GM12878 (cell line): ENCODE data around the gene TPO. TPM values are rescaled to one million over a fixed set of nuclear protein-coding genes. Genes with fewer than 3 reads are reported as not detected.

Source experiments
- ATAC-seq: fragments of 200-7000 bp; cut with Tn5 transposase; 3 replicates; pipeline ENCODE4 v1.9.1; 2020; ENCODE audit warnings: mild to moderate bottlenecking, moderate library complexity
- BruUV-seq: library from RNA; stranded (reverse); fragments of 400-500 nt; replicated peaks from 2 replicates; lab custom pipeline; 2021; lab: Mats Ljungman, UMichigan
- CTCF ChIA-PET: fragments of 300-600 bp; sonication (Branson Sonifier 250); formaldehyde crosslinking; extraction: SDS; loops from one replicate; lab custom pipeline; 2021; ENCODE audit warnings: inconsistent platforms; lab: Yijun Ruan, JAX
- POLR2A ChIA-PET: fragments of 350-600 bp; formaldehyde crosslinking; extraction: SDS; loops from one replicate; lab custom pipeline; 2021; ENCODE audit warnings: inconsistent platforms; lab: Charles Lee
- RAD21 ChIA-PET: fragments of 300-600 bp; sonication (Branson Sonifier 250); formaldehyde crosslinking; loops from one replicate; lab custom pipeline; 2023; ENCODE audit warnings: antibody characterized with exemption; ENCODE audit not compliant: unreplicated experiment; lab: Charles Lee
- SMC1A ChIA-PET: fragments of 300-600 bp; sonication (Branson Sonifier 250); formaldehyde crosslinking; loops from one replicate; lab custom pipeline; 2023; ENCODE audit not compliant: unreplicated experiment, uncharacterized antibody; lab: Charles Lee
- DNase-seq: peaks from one replicate; pipeline ENCODE4 v3.0.0-alpha.2; 2011; ENCODE audit warnings: low read depth, low spot score
- FAIRE-seq: peaks from 3 replicates; lab custom pipeline; 2011; peaks lifted over from hg19 to GRCh38; lab: Jason Lieb, UNC
- H2AFZ ChIP-seq: 2 replicates; pipeline ENCODE4 v1.6.0; 2011; ENCODE audit warnings: low read depth, low read length, control low read depth; ENCODE audit not compliant: control insufficient read depth
- H3K27ac ChIP-seq: 2 replicates; pipeline ENCODE4 v1.5.1; 2011; ENCODE audit warnings: control low read depth; ENCODE audit not compliant: control insufficient read depth, insufficient read depth
- H3K27me3 ChIP-seq, 2 experiments: replicated peaks in 1 of 2; 2 replicates each; pipeline versions ENCODE4 v1.6.0 to v1.6.1; 2011; ENCODE audit warnings: low read length in 1 of 2; ENCODE audit not compliant: control insufficient read depth in 2 of 2, insufficient read depth in 2 of 2
- H3K36me3 ChIP-seq, 2 experiments: 2 replicates each; pipeline ENCODE4 v1.5.1; 2011; ENCODE audit warnings: low read length in 1 of 2; ENCODE audit not compliant: control insufficient read depth in 2 of 2, insufficient read depth in 2 of 2
- H3K4me1 ChIP-seq: 2 replicates; pipeline ENCODE4 v1.6.1; 2011; ENCODE audit warnings: mild to moderate bottlenecking, low read length, moderate library complexity, mixed read lengths; ENCODE audit not compliant: control insufficient read depth, insufficient read depth
- H3K4me2 ChIP-seq: 2 replicates; pipeline ENCODE4 v1.6.0; 2011; ENCODE audit warnings: control low read depth; ENCODE audit not compliant: control insufficient read depth, insufficient read depth
- H3K4me3 ChIP-seq: fragments of 200-600 bp; sonication (generic); 2 replicates; pipeline ENCODE4 v1.5.1; 2016
- H3K79me2 ChIP-seq: 2 replicates; pipeline ENCODE4 v1.6.0; 2011; ENCODE audit warnings: low read length; ENCODE audit not compliant: control insufficient read depth, insufficient read depth
- H3K9ac ChIP-seq: 2 replicates; pipeline ENCODE4 v1.8.0; 2011; ENCODE audit warnings: low read length, control low read depth, mixed read lengths; ENCODE audit not compliant: control insufficient read depth, insufficient read depth
- H3K9me3 ChIP-seq: replicated peaks from 3 replicates; pipeline ENCODE4 v1.5.1; 2011; ENCODE audit warnings: mild to moderate bottlenecking, low read length; ENCODE audit not compliant: control insufficient read depth, insufficient read depth
- H4K20me1 ChIP-seq: 2 replicates; pipeline ENCODE4 v1.6.0; 2011; ENCODE audit not compliant: control insufficient read depth, insufficient read depth
- CHD2 ChIP-seq: IDR thresholded peaks from 2 replicates; pipeline ENCODE4 v1.6.1; 2011; ENCODE audit warnings: low read depth, low read length, improper control_type of control experiment, borderline replicate concordance
- E2F8 ChIP-seq: fragments of 450-650 bp; IDR thresholded peaks from 2 replicates; pipeline ENCODE4 v1.6.1; 2018; ENCODE audit warnings: mild to moderate bottlenecking, low read depth, moderate library complexity; ENCODE audit not compliant: partially characterized antibody
- EED ChIP-seq: sonication (generic); IDR thresholded peaks from 2 replicates; pipeline ENCODE4 v1.6.1; 2016; ENCODE audit warnings: antibody characterized with exemption, low read depth
- FOXM1 ChIP-seq: IDR thresholded peaks from 2 replicates; pipeline ENCODE4 v1.6.1; 2012; ENCODE audit warnings: low read depth, mild to moderate bottlenecking, inconsistent platforms, low read length, moderate library complexity
- IRF4 ChIP-seq: IDR thresholded peaks from 2 replicates; pipeline ENCODE4 v1.6.1; 2011; ENCODE audit warnings: low read depth, low read length
- MEF2B ChIP-seq: fragments of 450-650 bp; IDR thresholded peaks from 2 replicates; pipeline ENCODE4 v1.6.1; 2018; ENCODE audit warnings: mild to moderate bottlenecking, moderate library complexity; ENCODE audit not compliant: partially characterized antibody, poor library complexity, severe bottlenecking
- PML ChIP-seq: IDR thresholded peaks from 2 replicates; pipeline ENCODE4 v1.6.1; 2012; ENCODE audit warnings: low read length, inconsistent platforms
- POLR2AphosphoS2 ChIP-seq: IDR thresholded peaks from 2 replicates; pipeline ENCODE4 v1.6.1; 2011; ENCODE audit warnings: low read depth, mild to moderate bottlenecking, low read length, improper control_type of control experiment, moderate library complexity
- POU2F2 ChIP-seq: IDR thresholded peaks from 3 replicates; pipeline ENCODE4 v1.6.1; 2011; ENCODE audit warnings: low read depth, mild to moderate bottlenecking, low read length, borderline replicate concordance
- RB1 ChIP-seq: fragments of 450-650 bp; formaldehyde crosslinking; IDR thresholded peaks from 2 replicates; pipeline ENCODE4 v1.6.1; 2017; ENCODE audit warnings: mild to moderate bottlenecking, borderline replicate concordance
- RBBP5 ChIP-seq: fragments of 200-600 bp; sonication (generic); conservative IDR thresholded peaks from 2 replicates; pipeline ENCODE4 v1.6.1; 2016
- RUNX3 ChIP-seq: IDR thresholded peaks from 2 replicates; pipeline ENCODE4 v1.6.1; 2012; ENCODE audit warnings: low read length, inconsistent platforms
- SIX5 ChIP-seq: IDR thresholded peaks from 2 replicates; pipeline ENCODE4 v1.6.1; 2011; ENCODE audit warnings: mild to moderate bottlenecking, low read depth, low read length, moderate library complexity; ENCODE audit not compliant: severe bottlenecking
- USF2 ChIP-seq: IDR thresholded peaks from 2 replicates; pipeline ENCODE4 v1.6.1; 2011; ENCODE audit warnings: low read depth, low read length, improper control_type of control experiment, borderline replicate concordance
- YY1 ChIP-seq: IDR thresholded peaks from 2 replicates; pipeline ENCODE4 v1.6.1; 2011; ENCODE audit warnings: low read depth, mild to moderate bottlenecking, low read length
- ZNF592 ChIP-seq: fragments of 450-650 bp; IDR thresholded peaks from 2 replicates; pipeline ENCODE4 v1.6.1; 2017; ENCODE audit warnings: mild to moderate bottlenecking, moderate library complexity
- ZZZ3 ChIP-seq: IDR thresholded peaks from 2 replicates; pipeline ENCODE4 v1.6.1; 2011; ENCODE audit warnings: low read depth; ENCODE audit not compliant: control insufficient read depth, insufficient read length
- WGBS: methylation state at CpG from one replicate; pipeline ENCODE4 v1.1.6; 2016; ENCODE audit warnings: low lambda C conversion rate; ENCODE audit not compliant: insufficient replicate concordance, insufficient coverage; ENCODE audit errors: missing lambda C conversion rate; 5-methylcytosine and 5-hydroxymethylcytosine counted together
- in situ Hi-C: fragments of 300-500 bp; cut with MboI; formaldehyde crosslinking; loops from 9 replicates; pipeline ENCODE4 v1.14.3; 2018; ENCODE audit warnings: mixed read lengths
- intact Hi-C: fragments of 100-400 bp; cut with micrococcal nuclease; formaldehyde crosslinking; loops from one replicate; pipeline ENCODE4 v1.14.2; 2022; ENCODE audit not compliant: unreplicated experiment
- polyA plus RNA-seq, 11 experiments: library from polyadenylated mRNA; depleted of rRNA in 4 of 11; unstranded in 6 of 11; stranded (reverse) in 5 of 11; fragments of >200 nt; fragmentation: Nextera tagmentation in 4 of 11; fragmentation: Illumina TruSeq in 1 of 11; extraction: Ambion mirVana in 4 of 11; extraction: Trizol in 1 of 11; gene quantifications; 1 replicate in 1 of 11; 2 replicates in 10 of 11; pipeline versions ENCODE4 v1.2.1 to v1.2.3, GENCODE V29; 2011 to 2016; ENCODE audit warnings: inconsistent platforms in 2 of 11, missing spikeins in 2 of 11, low read depth in 1 of 11
- total RNA-seq, 4 experiments: library from RNA; depleted of rRNA in 3 of 4; stranded (reverse); fragments of >200 nt in 3 of 4; fragmentation: Illumina TruSeq in 1 of 4; extraction: Trizol in 1 of 4; gene quantifications; 2 replicates each; pipeline versions ENCODE4 v1.2.1 to v1.2.3, GENCODE V29; 2013 to 2021

The TPO gene
- total and polyA plus RNA-seq, 10 of the 15 experiments (the other 5 are each of a cell fraction or from before 2014, with no cell fraction given): 0.07 to 0.11 TPM; not detected in 8

GRCh38 chr2:1548910-1549673 lies 135.8 kb downstream of the TPO start:
- no peaks in the 10 kb centered on the region for H3K79me2 ChIP-seq

More at GRCh38 chr2:1548910-1549673, 135.8 kb downstream of the TPO start:
- H3K27me3 ChIP-seq: no peaks in the 10 kb centered on the region
- no peaks in the 10 kb centered on the region for H4K20me1 ChIP-seq
- no peak overlapping the region for H3K4me2 ChIP-seq
- H3K4me3 ChIP-seq: no peak overlapping the region
- ChIA-PET POLR2A (no interaction called here), SMC1A (no interaction called here), CTCF (interaction anchor here (1.1 kb wide), 2 partner anchors 643 to 834 kb away, joined by 3 to 6 read pairs; no protein-coding TSS in a partner anchor), RAD21 (interaction anchor here (2.9 kb wide), 1 partner anchor 834 kb away, joined by 10 read pairs; no protein-coding TSS in a partner anchor)
- DNase-seq (no peak), FAIRE-seq (no peak), ATAC-seq (no peak)
- no peaks in the 10 kb centered on the region for H3K36me3 ChIP-seq
- no peaks in the 10 kb centered on the region for H3K4me1 ChIP-seq
- H3K9ac ChIP-seq: no peak overlapping the region
- no peak overlapping the region for H3K27ac ChIP-seq
- WGBS: 9% methylated on average over 15 of the region's 15 CpGs
- BruUV-seq: no TSS peak
- intact Hi-C loops (loop anchor here (5.0 to 10.0 kb wide), 3 partner anchors 697 to 1302 kb away; no protein-coding TSS in a partner anchor), in situ Hi-C loops (loop anchor here (10.0 kb wide), 1 partner anchor 694 kb away; no protein-coding TSS in a partner anchor)
- no peaks in the 10 kb centered on the region for H3K9me3 ChIP-seq
- TF ChIP-seq PML: no peak
- TF ChIP-seq MEF2B: no peak
- no peak for TF ChIP-seq EED
- TF ChIP-seq RBBP5: no peak
- TF ChIP-seq ZZZ3: no peak
- no peak for TF ChIP-seq POLR2AphosphoS2
- no peak for TF ChIP-seq RUNX3
- no peak for TF ChIP-seq CHD2
- TF ChIP-seq ZNF592: no peak
- no peak for TF ChIP-seq IRF4
- no peak for TF ChIP-seq RB1
- TF ChIP-seq SIX5: no peak
- TF ChIP-seq FOXM1: no peak
- no peak for TF ChIP-seq E2F8
- no peak for TF ChIP-seq POU2F2
- no peak for TF ChIP-seq YY1
- TF ChIP-seq USF2: no peak
- H2AFZ ChIP-seq: no peak overlapping the region
